ENCODE results near the gene NAP1L4.

The NAP1L4 gene

GRCh38 chr11:3018596-3018995 lies 26.5 kb upstream of the NAP1L4 start:
- TF ChIP-seq CTCF (IDR thresholded peaks at IDR 0.05), result no peak
- no peak for TF ChIP-seq ZFX (IDR thresholded peaks at IDR 0.05; ENCODE audit: borderline replicate concordance)
- H3K27ac ChIP-seq, result no peak overlapping the region

- TF ChIP-seq ZFX (IDR thresholded peaks at IDR 0.05; ENCODE audit: borderline replicate concordance) (no peak), CTCF (IDR thresholded peaks at IDR 0.05) (no peak)
- H3K27ac ChIP-seq, result no peak overlapping the region
Observed at GRCh38 chr11:3016861-3017260, 24.7 kb upstream of the NAP1L4 start.

- no peak overlapping the region for H3K27ac ChIP-seq
- TF ChIP-seq ZFX (IDR thresholded peaks at IDR 0.05; ENCODE audit: borderline replicate concordance) (no peak), CTCF (IDR thresholded peaks at IDR 0.05) (no peak)
Observed at GRCh38 chr11:3015796-3016195, 23.7 kb upstream of the NAP1L4 start.

- TF ChIP-seq ZFX (IDR thresholded peaks at IDR 0.05; ENCODE audit: borderline replicate concordance), result no peak
- H3K27ac ChIP-seq, result no peak overlapping the region
Observed at GRCh38 chr11:3014943-3015342, 22.8 kb upstream of the NAP1L4 start.

- TF ChIP-seq ZFX (IDR thresholded peaks at IDR 0.05; ENCODE audit: borderline replicate concordance) (no peak), CTCF (IDR thresholded peaks at IDR 0.05) (no peak)
- H3K27ac ChIP-seq, result no peak overlapping the region
Observed at GRCh38 chr11:3014057-3014938, 22.2 kb upstream of the NAP1L4 start.

GRCh38 chr11:3011891-3012885 lies 20.1 kb upstream of the NAP1L4 start:
- TF ChIP-seq CTCF (IDR thresholded peaks at IDR 0.05), result no peak
- no peak for TF ChIP-seq ZFX (IDR thresholded peaks at IDR 0.05; ENCODE audit: borderline replicate concordance)
- no peak overlapping the region for H3K27ac ChIP-seq

- no peak overlapping the region for H3K27ac ChIP-seq
- TF ChIP-seq CTCF (IDR thresholded peaks at IDR 0.05) (no peak), ZFX (IDR thresholded peaks at IDR 0.05; ENCODE audit: borderline replicate concordance) (no peak)
Observed at GRCh38 chr11:3010521-3011275, 18.6 kb upstream of the NAP1L4 start.

All from 22Rv1 (cell line).